HL-60 (cell line): ENCODE data around the gene LLPH.

Experiments used
- DNase-seq, 2 experiments: peaks; one replicate each; pipeline ENCODE4 v3.0.0-alpha.2; 2010 to 2020; ENCODE audit warnings: low read depth in 1 of 2, low spot score in 1 of 2
- H3K27ac ChIP-seq: fragments of 250-450 bp; sonication (Bioruptor Pico); replicated peaks from 2 replicates; pipeline ENCODE4 v1.5.1; 2020; ENCODE audit warnings: mild to moderate bottlenecking, moderate library complexity
- H3K27me3 ChIP-seq: fragments of 250-450 bp; sonication (Bioruptor Pico); 2 replicates; pipeline ENCODE4 v1.5.1; 2021; ENCODE audit warnings: mild to moderate bottlenecking, moderate library complexity; ENCODE audit not compliant: insufficient read depth, poor library complexity, severe bottlenecking
- H3K4me3 ChIP-seq: replicated peaks from 2 replicates; pipeline ENCODE4 v1.5.1; 2011; ENCODE audit warnings: mild to moderate bottlenecking, control low read depth, low read length; ENCODE audit not compliant: insufficient read depth
- CTCF ChIP-seq: IDR thresholded peaks from one replicate; pipeline ENCODE4 v1.5.1; 2011; ENCODE audit warnings: low read length, control low read depth, inconsistent platforms; ENCODE audit not compliant: insufficient read depth
- GABPA ChIP-seq: IDR thresholded peaks from 2 replicates; pipeline ENCODE4 v1.6.1; 2012; ENCODE audit warnings: low read depth
- POLR2AphosphoS5 ChIP-seq: IDR thresholded peaks from 2 replicates; pipeline ENCODE4 v1.6.1; 2012; ENCODE audit warnings: low read depth
- SPI1 ChIP-seq: IDR thresholded peaks from 2 replicates; pipeline ENCODE4 v1.6.1; 2012; ENCODE audit warnings: low read depth, mild to moderate bottlenecking, borderline replicate concordance
- TF ChIP-seq, protein P1 (sequence below): IDR thresholded peaks from 2 replicates; pipeline ENCODE4 v1.6.1; 2012; ENCODE audit warnings: low read depth; ENCODE audit not compliant: insufficient replicate concordance

The LLPH gene

GRCh38 chr12:66170606-66171005 is 40.1 kb upstream of the LLPH start:
- Histone ChIP-seq H3K27me3 (no peaks in the 10 kb centered on the region), H3K4me3 (peak overlapping the region; percentile 55), H3K27ac (peak overlapping the region; percentile 98)
- no peak for DNase-seq
- TF ChIP-seq, protein P1, sequence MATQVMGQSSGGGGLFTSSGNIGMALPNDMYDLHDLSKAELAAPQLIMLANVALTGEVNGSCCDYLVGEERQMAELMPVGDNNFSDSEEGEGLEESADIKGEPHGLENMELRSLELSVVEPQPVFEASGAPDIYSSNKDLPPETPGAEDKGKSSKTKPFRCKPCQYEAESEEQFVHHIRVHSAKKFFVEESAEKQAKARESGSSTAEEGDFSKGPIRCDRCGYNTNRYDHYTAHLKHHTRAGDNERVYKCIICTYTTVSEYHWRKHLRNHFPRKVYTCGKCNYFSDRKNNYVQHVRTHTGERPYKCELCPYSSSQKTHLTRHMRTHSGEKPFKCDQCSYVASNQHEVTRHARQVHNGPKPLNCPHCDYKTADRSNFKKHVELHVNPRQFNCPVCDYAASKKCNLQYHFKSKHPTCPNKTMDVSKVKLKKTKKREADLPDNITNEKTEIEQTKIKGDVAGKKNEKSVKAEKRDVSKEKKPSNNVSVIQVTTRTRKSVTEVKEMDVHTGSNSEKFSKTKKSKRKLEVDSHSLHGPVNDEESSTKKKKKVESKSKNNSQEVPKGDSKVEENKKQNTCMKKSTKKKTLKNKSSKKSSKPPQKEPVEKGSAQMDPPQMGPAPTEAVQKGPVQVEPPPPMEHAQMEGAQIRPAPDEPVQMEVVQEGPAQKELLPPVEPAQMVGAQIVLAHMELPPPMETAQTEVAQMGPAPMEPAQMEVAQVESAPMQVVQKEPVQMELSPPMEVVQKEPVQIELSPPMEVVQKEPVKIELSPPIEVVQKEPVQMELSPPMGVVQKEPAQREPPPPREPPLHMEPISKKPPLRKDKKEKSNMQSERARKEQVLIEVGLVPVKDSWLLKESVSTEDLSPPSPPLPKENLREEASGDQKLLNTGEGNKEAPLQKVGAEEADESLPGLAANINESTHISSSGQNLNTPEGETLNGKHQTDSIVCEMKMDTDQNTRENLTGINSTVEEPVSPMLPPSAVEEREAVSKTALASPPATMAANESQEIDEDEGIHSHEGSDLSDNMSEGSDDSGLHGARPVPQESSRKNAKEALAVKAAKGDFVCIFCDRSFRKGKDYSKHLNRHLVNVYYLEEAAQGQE, result no peak
- no peak for TF ChIP-seq GABPA
- no peak for TF ChIP-seq CTCF
- no peak for TF ChIP-seq SPI1
- no peak for TF ChIP-seq POLR2AphosphoS5

DNA sequence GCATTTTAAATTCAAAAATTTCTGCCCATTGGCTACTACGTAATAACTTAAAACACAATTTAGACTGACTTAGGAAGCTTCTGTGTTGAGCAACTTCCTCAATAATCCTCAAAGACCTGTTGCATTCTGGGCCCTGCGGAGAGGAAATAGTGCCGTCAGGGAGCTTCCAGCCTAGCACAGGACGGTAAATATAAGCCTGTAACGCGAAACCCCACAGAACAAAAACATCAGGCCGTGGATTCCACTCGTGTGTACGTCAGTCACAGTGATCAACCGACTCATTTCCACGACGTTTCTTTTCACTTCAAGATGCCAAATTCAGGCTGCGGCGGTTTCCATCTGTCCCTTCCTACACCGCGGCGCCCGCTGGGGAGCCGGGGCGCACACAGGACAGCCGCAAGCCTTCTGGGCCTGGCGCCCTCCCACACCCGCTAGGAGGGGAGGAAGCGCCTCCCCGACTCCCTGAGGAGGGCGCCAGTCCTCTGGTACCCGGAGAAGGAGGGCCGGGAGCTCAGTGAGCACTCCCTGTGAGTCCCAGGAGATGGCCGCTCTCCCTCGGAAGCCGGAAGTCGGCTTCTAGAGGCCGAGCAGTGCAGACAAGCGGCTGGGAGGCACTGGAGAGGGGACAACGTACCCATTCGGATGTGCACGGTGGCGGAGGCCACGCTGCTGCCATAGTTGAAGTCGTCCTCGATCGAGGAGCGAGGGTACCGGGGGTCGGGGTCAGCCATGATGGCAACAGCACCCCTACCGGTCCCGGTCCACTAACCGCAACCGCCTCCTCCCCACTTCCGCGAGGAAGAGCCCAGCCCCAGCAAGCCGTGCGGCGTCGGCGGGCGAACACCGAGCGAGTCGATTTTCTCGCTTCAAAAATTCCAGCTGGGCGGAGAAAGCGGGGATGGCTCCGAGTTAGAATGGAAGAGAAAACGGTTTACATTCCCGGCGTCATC is 38.9 kb upstream of the LLPH start, which contains the start of gene TMBIM4:
Gene TMBIM4 (minus strand): TSS at position 776 of the 950 bp plus-strand sequence. CDS start 45 bp downstream, at position 731.
- Histone ChIP-seq H3K27me3 (no peaks in the 10 kb centered on the region), H3K4me3 (peak within 1 kb of the TSS; percentile 55), H3K27ac (peak within 1 kb of the TSS; percentile 98)
- TF ChIP-seq, protein P1, result peak; percentile 39
- TF ChIP-seq GABPA, result peak; percentile 62
- peak; percentile 69 for TF ChIP-seq POLR2AphosphoS5
- peak; percentile 75; the same call in 1 of the 2 replicates for TF ChIP-seq SPI1
- no peak for TF ChIP-seq CTCF
- peak; percentile 92 to 93 for DNase-seq

DNA sequence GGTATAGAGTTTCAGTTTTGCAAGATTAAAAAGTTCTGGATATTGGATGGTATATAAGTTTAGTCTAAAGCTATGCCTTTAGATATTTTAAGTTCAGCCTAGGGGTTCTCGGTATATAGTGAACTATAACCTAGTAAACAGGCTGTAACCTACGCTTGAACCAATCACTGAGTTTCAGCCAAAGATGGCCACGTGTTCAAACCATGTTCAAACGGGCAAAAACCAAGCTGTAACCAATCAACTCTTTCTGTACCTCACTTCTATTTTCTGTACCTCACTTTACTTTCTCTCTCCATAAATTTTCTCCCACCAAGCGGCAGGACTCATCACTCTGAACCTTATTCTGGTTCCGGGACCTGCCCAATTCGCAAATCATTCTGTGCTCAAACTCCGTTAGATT is 37.9 kb upstream of the LLPH start:
- TF ChIP-seq, protein P1, result no peak
- no peak for TF ChIP-seq POLR2AphosphoS5
- TF ChIP-seq GABPA, result no peak
- no peak for TF ChIP-seq SPI1
- TF ChIP-seq CTCF, result no peak
- Histone ChIP-seq H3K4me3 (peak overlapping the region; percentile 55), H3K27me3 (no peaks in the 10 kb centered on the region), H3K27ac (peak overlapping the region; percentile 98)
- peak in 1 of 2 experiments; percentile 29 for DNase-seq
